ENCODE results near the gene CLEC9A.

GRCh38 chr12:10075451-10075850 is 45.0 kb downstream of the CLEC9A start:
- TF ChIP-seq CUX1 (CRISPR knock-in tag; IDR thresholded peaks at IDR 0.05) (no peak), POLR2AphosphoS5 (IDR thresholded peaks at IDR 0.05; ENCODE audit: control insufficient read depth, insufficient read depth, low read depth, low read length) (no peak), HNRNPK (IDR thresholded peaks at IDR 0.05; ENCODE audit: low read depth, low read length, poor library complexity, severe bottlenecking) (no peak)
